ENCODE measurements around the gene LIN37.

The LIN37 gene

GRCh38 chr19:35729021-35729420 is 19.4 kb upstream of the LIN37 start:
- TF ChIP-seq ZFP3 (CRISPR knock-in tag; IDR thresholded peaks at IDR 0.05) (no peak), TOX (CRISPR knock-in tag; IDR thresholded peaks at IDR 0.05; ENCODE audit: borderline replicate concordance) (no peak), PPARA (CRISPR knock-in tag; IDR thresholded peaks at IDR 0.05; ENCODE audit: borderline replicate concordance) (no peak), ZFP30 (CRISPR knock-in tag; IDR thresholded peaks at IDR 0.05) (no peak), ZNF8 (CRISPR knock-in tag; IDR thresholded peaks at IDR 0.05) (no peak), TCF4 (CRISPR knock-in tag; IDR thresholded peaks at IDR 0.05; ENCODE audit: borderline replicate concordance) (no peak), ARNTL (CRISPR knock-in tag; IDR thresholded peaks at IDR 0.05; ENCODE audit: borderline replicate concordance, low read depth) (no peak), GLIS3 (CRISPR knock-in tag; IDR thresholded peaks at IDR 0.05) (no peak), OSR1 (CRISPR knock-in tag; IDR thresholded peaks at IDR 0.05) (no peak), CSDC2 (CRISPR knock-in tag; IDR thresholded peaks at IDR 0.05) (no peak), ESRRG (CRISPR knock-in tag; IDR thresholded peaks at IDR 0.05) (no peak), ZNF70 (CRISPR knock-in tag; IDR thresholded peaks at IDR 0.05) (no peak), POU6F1 (CRISPR knock-in tag; IDR thresholded peaks at IDR 0.05; ENCODE audit: borderline replicate concordance, low read depth) (no peak), PATZ1 (CRISPR knock-in tag; IDR thresholded peaks at IDR 0.05; ENCODE audit: borderline replicate concordance) (no peak)
- TF ChIP-seq, protein P1, sequence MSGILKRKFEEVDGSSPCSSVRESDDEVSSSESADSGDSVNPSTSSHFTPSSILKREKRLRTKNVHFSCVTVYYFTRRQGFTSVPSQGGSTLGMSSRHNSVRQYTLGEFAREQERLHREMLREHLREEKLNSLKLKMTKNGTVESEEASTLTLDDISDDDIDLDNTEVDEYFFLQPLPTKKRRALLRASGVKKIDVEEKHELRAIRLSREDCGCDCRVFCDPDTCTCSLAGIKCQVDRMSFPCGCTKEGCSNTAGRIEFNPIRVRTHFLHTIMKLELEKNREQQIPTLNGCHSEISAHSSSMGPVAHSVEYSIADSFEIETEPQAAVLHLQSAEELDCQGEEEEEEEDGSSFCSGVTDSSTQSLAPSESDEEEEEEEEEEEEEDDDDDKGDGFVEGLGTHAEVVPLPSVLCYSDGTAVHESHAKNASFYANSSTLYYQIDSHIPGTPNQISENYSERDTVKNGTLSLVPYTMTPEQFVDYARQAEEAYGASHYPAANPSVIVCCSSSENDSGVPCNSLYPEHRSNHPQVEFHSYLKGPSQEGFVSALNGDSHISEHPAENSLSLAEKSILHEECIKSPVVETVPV (CRISPR knock-in tag; IDR thresholded peaks at IDR 0.05), result no peak
- TF ChIP-seq, protein P2, sequence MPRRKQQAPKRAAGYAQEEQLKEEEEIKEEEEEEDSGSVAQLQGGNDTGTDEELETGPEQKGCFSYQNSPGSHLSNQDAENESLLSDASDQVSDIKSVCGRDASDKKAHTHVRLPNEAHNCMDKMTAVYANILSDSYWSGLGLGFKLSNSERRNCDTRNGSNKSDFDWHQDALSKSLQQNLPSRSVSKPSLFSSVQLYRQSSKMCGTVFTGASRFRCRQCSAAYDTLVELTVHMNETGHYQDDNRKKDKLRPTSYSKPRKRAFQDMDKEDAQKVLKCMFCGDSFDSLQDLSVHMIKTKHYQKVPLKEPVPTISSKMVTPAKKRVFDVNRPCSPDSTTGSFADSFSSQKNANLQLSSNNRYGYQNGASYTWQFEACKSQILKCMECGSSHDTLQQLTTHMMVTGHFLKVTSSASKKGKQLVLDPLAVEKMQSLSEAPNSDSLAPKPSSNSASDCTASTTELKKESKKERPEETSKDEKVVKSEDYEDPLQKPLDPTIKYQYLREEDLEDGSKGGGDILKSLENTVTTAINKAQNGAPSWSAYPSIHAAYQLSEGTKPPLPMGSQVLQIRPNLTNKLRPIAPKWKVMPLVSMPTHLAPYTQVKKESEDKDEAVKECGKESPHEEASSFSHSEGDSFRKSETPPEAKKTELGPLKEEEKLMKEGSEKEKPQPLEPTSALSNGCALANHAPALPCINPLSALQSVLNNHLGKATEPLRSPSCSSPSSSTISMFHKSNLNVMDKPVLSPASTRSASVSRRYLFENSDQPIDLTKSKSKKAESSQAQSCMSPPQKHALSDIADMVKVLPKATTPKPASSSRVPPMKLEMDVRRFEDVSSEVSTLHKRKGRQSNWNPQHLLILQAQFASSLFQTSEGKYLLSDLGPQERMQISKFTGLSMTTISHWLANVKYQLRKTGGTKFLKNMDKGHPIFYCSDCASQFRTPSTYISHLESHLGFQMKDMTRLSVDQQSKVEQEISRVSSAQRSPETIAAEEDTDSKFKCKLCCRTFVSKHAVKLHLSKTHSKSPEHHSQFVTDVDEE (CRISPR knock-in tag; IDR thresholded peaks at IDR 0.05), result no peak
- TF ChIP-seq, protein P3, sequence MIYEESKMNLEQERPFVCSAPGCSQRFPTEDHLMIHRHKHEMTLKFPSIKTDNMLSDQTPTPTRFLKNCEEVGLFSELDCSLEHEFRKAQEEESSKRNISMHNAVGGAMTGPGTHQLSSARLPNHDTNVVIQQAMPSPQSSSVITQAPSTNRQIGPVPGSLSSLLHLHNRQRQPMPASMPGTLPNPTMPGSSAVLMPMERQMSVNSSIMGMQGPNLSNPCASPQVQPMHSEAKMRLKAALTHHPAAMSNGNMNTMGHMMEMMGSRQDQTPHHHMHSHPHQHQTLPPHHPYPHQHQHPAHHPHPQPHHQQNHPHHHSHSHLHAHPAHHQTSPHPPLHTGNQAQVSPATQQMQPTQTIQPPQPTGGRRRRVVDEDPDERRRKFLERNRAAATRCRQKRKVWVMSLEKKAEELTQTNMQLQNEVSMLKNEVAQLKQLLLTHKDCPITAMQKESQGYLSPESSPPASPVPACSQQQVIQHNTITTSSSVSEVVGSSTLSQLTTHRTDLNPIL (CRISPR knock-in tag; IDR thresholded peaks at IDR 0.05; ENCODE audit: low read depth), result no peak
- no peak for ATAC-seq

- ATAC-seq, result no peak
- TF ChIP-seq ZC3H10 (CRISPR knock-in tag; IDR thresholded peaks at IDR 0.05), result no peak
- TF ChIP-seq PATZ1 (CRISPR knock-in tag; IDR thresholded peaks at IDR 0.05; ENCODE audit: borderline replicate concordance), result no peak
- no peak for TF ChIP-seq PPARA (CRISPR knock-in tag; IDR thresholded peaks at IDR 0.05; ENCODE audit: borderline replicate concordance)
- TF ChIP-seq ARNTL (CRISPR knock-in tag; IDR thresholded peaks at IDR 0.05; ENCODE audit: borderline replicate concordance, low read depth), result no peak
- no peak for TF ChIP-seq ZFP3 (CRISPR knock-in tag; IDR thresholded peaks at IDR 0.05)
- no peak for TF ChIP-seq TOX (CRISPR knock-in tag; IDR thresholded peaks at IDR 0.05; ENCODE audit: borderline replicate concordance)
- TF ChIP-seq ZFP30 (CRISPR knock-in tag; IDR thresholded peaks at IDR 0.05), result no peak
- TF ChIP-seq POU6F1 (CRISPR knock-in tag; IDR thresholded peaks at IDR 0.05; ENCODE audit: borderline replicate concordance, low read depth), result no peak
- TF ChIP-seq ZNF565 (CRISPR knock-in tag; conservative IDR thresholded peaks at IDR 0.05; ENCODE audit: low read depth), result no peak
- TF ChIP-seq TCF4 (CRISPR knock-in tag; IDR thresholded peaks at IDR 0.05; ENCODE audit: borderline replicate concordance), result no peak
These were observed 18.6 kb upstream of the LIN37 start for GRCh38 chr19:35729763-35730162.
